Heart left ventricle (tissue), 16 donors: ENCODE data around the gene TMF1. TPM values are rescaled to one million over a fixed set of nuclear protein-coding genes. Genes with fewer than 3 reads are reported as not detected.

Experiments used
- ATAC-seq, 4 donors: fragments of 200-7000 bp; cut with Tn5 transposase; one replicate each; pipeline ENCODE4 v1.9.1; 2020 to 2022; ENCODE audit warnings: moderate library complexity in 4 of 4, mild to moderate bottlenecking in 3 of 4, moderate number of reproducible peaks in 1 of 4
- DNase-seq, 5 donors: peaks; one replicate each; pipeline ENCODE4 v3.0.0-alpha.2; 2020
- H3K27ac ChIP-seq, 12 donors: fragments of 200-600 bp; sonication (generic) in 4 of 12; one replicate each; pipeline versions ENCODE4 v1.5.0 to v1.8.0; 2016 to 2022; ENCODE audit warnings: mild to moderate bottlenecking in 2 of 12
- H3K27me3 ChIP-seq, 9 donors: fragments of 200-600 bp; sonication (generic) in 2 of 9; one replicate each; pipeline versions ENCODE4 v1.5.1 to v1.8.0; 2016 to 2022; ENCODE audit warnings: mild to moderate bottlenecking in 3 of 9
- H3K36me3 ChIP-seq, 9 donors: fragments of 200-600 bp; sonication (generic) in 2 of 9; one replicate each; pipeline versions ENCODE4 v1.5.0 to v1.8.0; 2018 to 2022; ENCODE audit warnings: mild to moderate bottlenecking in 2 of 9
- H3K4me1 ChIP-seq, 12 donors: fragments of 200-600 bp; sonication (generic) in 4 of 12; one replicate each; pipeline versions ENCODE4 v1.5.0 to v1.8.0; 2016 to 2022; ENCODE audit warnings: mild to moderate bottlenecking in 3 of 12
- H3K4me3 ChIP-seq, 12 donors: fragments of 200-600 bp; sonication (generic) in 4 of 12; one replicate each; pipeline versions ENCODE4 v1.5.0 to v1.8.0; 2017 to 2022; ENCODE audit warnings: mild to moderate bottlenecking in 9 of 12, moderate library complexity in 4 of 12
- H3K9me3 ChIP-seq, 12 donors: fragments of 200-600 bp; sonication (generic) in 4 of 12; one replicate each; pipeline versions ENCODE4 v1.5.0 to v1.8.0; 2016 to 2022; ENCODE audit warnings: mild to moderate bottlenecking in 1 of 12
- POLR2A ChIP-seq, 2 donors: fragments of 450-650 bp; IDR thresholded peaks; one replicate each; pipeline ENCODE4 v1.6.1; 2017; ENCODE audit warnings: antibody characterized with exemption in 2 of 2, mild to moderate bottlenecking in 2 of 2, moderate library complexity in 2 of 2
- WGBS, 4 donors: extraction: QIAGEN DNeasy Blood & Tissue Kit in 2 of 4; methylation state at CpG; one replicate each; pipeline versions ENCODE4 v1.1.5 to v1.1.7; 2013 to 2018; 5-methylcytosine and 5-hydroxymethylcytosine counted together
- intact Hi-C, 10 donors: fragments of 100-400 bp; cut with DNase I; formaldehyde crosslinking; loops; one replicate each; pipeline versions ENCODE4 v1.11.1 to v1.14.2; 2022
- polyA plus RNA-seq, 2 donors: library from polyadenylated mRNA; stranded (reverse); fragments of 200-250 nt; gene quantifications; one replicate each; pipeline ENCODE4 v1.2.3, GENCODE V29; 2013
- total RNA-seq, 9 donors: library from RNA; depleted of rRNA in 2 of 9; stranded (reverse); fragments of >200 nt in 2 of 9; fragmentation: NEBNext Ultra II Directional in 3 of 9; extraction: Animal tissue kit (Norgen Biotek cat#: 25700) in 3 of 9; gene quantifications; one replicate each; pipeline versions ENCODE4 v1.1.0 to v1.2.4, GENCODE V29; 2016 to 2023
- TF ChIP-seq, protein P1 (sequence below), 12 donors: fragments of 200-600 bp; sonication (generic) in 4 of 12; IDR thresholded peaks; one replicate each; pipeline versions ENCODE4 v1.5.0 to v1.8.0; 2018 to 2022; ENCODE audit warnings: antibody characterized with exemption in 12 of 12, mild to moderate bottlenecking in 5 of 12
- donor health status: ischemic (EF 13 %, LVEDD 7.1; RV severe dilation, severe dysfunction).
- donor health status: healthy with polysubstance abuse.
- donor health status: DM: no; HTN: yes; CAD: no.
- donor health status: DM: no; HTN: no; CAD: no.
- donor health status: ischemic (EF 25% LVEDD 6.9; RV normal size, moderate dysfunction).
- donor health status: ischemic (EF 25% LVEDD 5.7; RV mildly dilated, moderate dysfunction).
- donor health status: healthy.
- donor health status: DM: yes; HTN: yes; CAD: no.
- donor health status: ischemic (EF 35%, LVEDD 5.7; RV mildly dilated, moderate dysfunction).
- donor health status: nonischemic (EF 11% LVEDD 7.7; RV severe dilation, severe dysfunction).
- donor health status: DM: yes; HTN: yes; CAD: no.
- donor health status: PGD.
- donor health status: ischemic (EF 29% LVEDD 5.4; RV normal size, mild dysfunction).
- donor health status: nonischemic (EF 23%, LVEDD 6.1; RV moderate dilation, normal function).

The TMF1 gene
- total and polyA plus RNA-seq, 11 donors, result 4.0 to 23.4 (median 19.2) TPM

- DNase-seq, result no peak
- TF ChIP-seq, protein P1, sequence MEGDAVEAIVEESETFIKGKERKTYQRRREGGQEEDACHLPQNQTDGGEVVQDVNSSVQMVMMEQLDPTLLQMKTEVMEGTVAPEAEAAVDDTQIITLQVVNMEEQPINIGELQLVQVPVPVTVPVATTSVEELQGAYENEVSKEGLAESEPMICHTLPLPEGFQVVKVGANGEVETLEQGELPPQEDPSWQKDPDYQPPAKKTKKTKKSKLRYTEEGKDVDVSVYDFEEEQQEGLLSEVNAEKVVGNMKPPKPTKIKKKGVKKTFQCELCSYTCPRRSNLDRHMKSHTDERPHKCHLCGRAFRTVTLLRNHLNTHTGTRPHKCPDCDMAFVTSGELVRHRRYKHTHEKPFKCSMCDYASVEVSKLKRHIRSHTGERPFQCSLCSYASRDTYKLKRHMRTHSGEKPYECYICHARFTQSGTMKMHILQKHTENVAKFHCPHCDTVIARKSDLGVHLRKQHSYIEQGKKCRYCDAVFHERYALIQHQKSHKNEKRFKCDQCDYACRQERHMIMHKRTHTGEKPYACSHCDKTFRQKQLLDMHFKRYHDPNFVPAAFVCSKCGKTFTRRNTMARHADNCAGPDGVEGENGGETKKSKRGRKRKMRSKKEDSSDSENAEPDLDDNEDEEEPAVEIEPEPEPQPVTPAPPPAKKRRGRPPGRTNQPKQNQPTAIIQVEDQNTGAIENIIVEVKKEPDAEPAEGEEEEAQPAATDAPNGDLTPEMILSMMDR (IDR thresholded peaks at IDR 0.05), result no peak
- no peak for TF ChIP-seq POLR2A (IDR thresholded peaks at IDR 0.05)
- Histone ChIP-seq H3K27me3 (no peaks in the 10 kb centered on the region), H3K9me3 (no peaks in the 10 kb centered on the region), H3K4me3 (peak overlapping the region; percentile 64 to 91 (median 86)), H3K27ac (peak overlapping the region in 11 of 12 donors; percentile 71 to 96 (median 94)), H3K4me1 (peaks cover 0 to 37% (median 23%) of the 10 kb centered on the region in 12 donors), H3K36me3 (peaks cover 0 to 64% (median 47%) of the 10 kb centered on the region in 9 donors)
- ATAC-seq, result peak in 2 of 4 donors; percentile 2 to 18
- intact Hi-C loops, result loop anchor here in 3 of 10 donors (2.0 to 5.0 kb wide), 3 partner anchors 24 to 40 kb away; partner anchors contain the start of gene EOGT (in 1 of the 3)
- WGBS, 4 donors, result 9 to 17% (median 11%) methylated on average over 9 of the region's 9 CpGs
These were observed 352 bp upstream of the TMF1 start for GRCh38 chr3:69052472-69052898.

- DNase-seq (no peak), ATAC-seq (no peak)
- H3K27ac ChIP-seq, result no peak overlapping the region
- intact Hi-C loops, result no loop called here
- no peak overlapping the region for H3K4me3 ChIP-seq
- H3K27me3 ChIP-seq, result no peaks in the 10 kb centered on the region
- H3K4me1 ChIP-seq, result peaks cover 0 to 47% (median 32%) of the 10 kb centered on the region in 12 donors
- WGBS, 4 donors, result 98 to 100% (median 98%) methylated on average over 2 of the region's 2 CpGs
- H3K36me3 ChIP-seq, result peaks cover 0 to 63% (median 48%) of the 10 kb centered on the region in 9 donors
- TF ChIP-seq, protein P1 (IDR thresholded peaks at IDR 0.05), result no peak
- TF ChIP-seq POLR2A (IDR thresholded peaks at IDR 0.05), result no peak
- H3K9me3 ChIP-seq, result no peaks in the 10 kb centered on the region
These were observed 3.1 kb downstream of the TMF1 start for GRCh38 chr3:69048990-69049389.

GRCh38 chr3:69044608-69045007 is 7.5 kb downstream of the TMF1 start:
- no peaks in the 10 kb centered on the region for H3K9me3 ChIP-seq
- DNase-seq, result no peak
- peaks cover 0 to 26% (median 14%) of the 10 kb centered on the region in 12 donors for H3K4me1 ChIP-seq
- TF ChIP-seq POLR2A (IDR thresholded peaks at IDR 0.05), result no peak
- TF ChIP-seq, protein P1 (IDR thresholded peaks at IDR 0.05), result no peak
- no peaks in the 10 kb centered on the region for H3K27me3 ChIP-seq
- H3K36me3 ChIP-seq, result peaks cover 0 to 98% (median 91%) of the 10 kb centered on the region in 9 donors
- intact Hi-C loops, result no loop called here
- H3K4me3 ChIP-seq, result no peak overlapping the region
- no peak overlapping the region for H3K27ac ChIP-seq
- ATAC-seq, result no peak
- WGBS, 4 donors, result 90 to 97% (median 92%) methylated on average over 2 of the region's 2 CpGs

DNA sequence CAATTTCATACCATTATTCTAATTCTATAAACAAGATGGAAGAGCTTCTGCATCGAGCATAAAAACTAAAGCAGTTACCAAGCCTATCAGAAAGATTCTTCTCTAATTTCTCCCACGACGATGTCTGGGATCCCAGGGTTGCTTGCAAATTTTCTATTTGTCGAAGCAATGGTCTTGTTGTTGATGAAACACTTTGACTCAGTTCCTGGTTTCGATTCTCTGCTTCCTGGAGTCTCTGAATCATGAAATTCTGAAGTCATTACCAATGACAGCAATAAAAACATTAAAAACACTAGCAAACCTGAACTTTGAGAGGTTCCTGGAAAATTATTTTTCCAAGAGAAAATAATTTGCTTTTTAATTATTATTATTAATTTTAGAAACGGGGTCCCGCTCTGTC is 18.7 kb downstream of the TMF1 start:
- Histone ChIP-seq H3K9me3 (no peaks in the 10 kb centered on the region), H3K4me3 (no peak overlapping the region), H3K36me3 (peaks cover 0 to 100% (median 100%) of the 10 kb centered on the region in 9 donors), H3K4me1 (peaks cover 0 to 12% (median 0%) of the 10 kb centered on the region in 12 donors), H3K27me3 (no peaks in the 10 kb centered on the region), H3K27ac (peak overlapping the region in 1 of 12 donors; percentile 62)
- intact Hi-C loops, result no loop called here
- TF ChIP-seq, protein P1 (IDR thresholded peaks at IDR 0.05), result no peak
- no peak for TF ChIP-seq POLR2A (IDR thresholded peaks at IDR 0.05)
- DNase-seq, result no peak
- no peak for ATAC-seq
- 84 to 94% (median 91%) methylated on average over 7 of the region's 7 CpGs for WGBS, 4 donors
